PFSK-1 (cell line): Measurements from ENCODE around the gene S100A5.

Experiments
- REST ChIP-seq, 2 experiments: IDR thresholded peaks; 2 replicates each; pipeline versions ENCODE4 v1.6.1 to v1.8.0; 2011 to 2012; ENCODE audit warnings: low read depth in 2 of 2, low read length in 2 of 2, control low read depth in 1 of 2, inconsistent platforms in 1 of 2, mild to moderate bottlenecking in 1 of 2, moderate library complexity in 1 of 2; ENCODE audit not compliant: insufficient read depth in 1 of 2
- SIN3A ChIP-seq: IDR thresholded peaks from 2 replicates; pipeline ENCODE4 v1.6.1; 2012; ENCODE audit warnings: mild to moderate bottlenecking, low read length, moderate library complexity, borderline replicate concordance; ENCODE audit not compliant: insufficient read depth
- TAF1 ChIP-seq: IDR thresholded peaks from 2 replicates; pipeline ENCODE4 v1.6.1; 2012; ENCODE audit warnings: low read length, control low read depth, borderline replicate concordance; ENCODE audit not compliant: insufficient read depth

GRCh38 chr1:153569465-153569864, 28.7 kb upstream of the S100A5 start:
- no peak for TF ChIP-seq TAF1
- TF ChIP-seq REST (IDR thresholded peaks at IDR 0.05; ENCODE audit: insufficient read depth in 1 of 2, low read depth in 2 of 2, low read length in 2 of 2) = no peak
- no peak for TF ChIP-seq SIN3A
